ENCODE measurements around the gene TECR. TPM values are rescaled to one million over a fixed set of nuclear protein-coding genes. Genes with fewer than 3 reads are reported as not detected.

TECR gene
- total and polyA plus RNA-seq, 9 of the 15 experiments (the other 6 are each of a cell fraction or from before 2014, with no cell fraction given), result 29.3 to 211 (median 81.4) TPM

GRCh38 chr19:14529254-14530004 is at the start of gene TECR (continued):
- TF ChIP-seq MAZ (CRISPR knock-in tag; conservative IDR thresholded peaks at IDR 0.05 in 1 of 2, IDR thresholded peaks at IDR 0.05 in 1 of 2) (peak; percentile 8 to 61; a peak in 2 of 4 replicates), ZNF12 (CRISPR knock-in tag; IDR thresholded peaks at IDR 0.05) (peak; percentile 59; the same call in 1 of the 2 replicates), KAT7 (CRISPR knock-in tag; IDR thresholded peaks at IDR 0.05; ENCODE audit: borderline replicate concordance) (no peak), KDM2B (CRISPR knock-in tag; IDR thresholded peaks at IDR 0.05) (peak; percentile 47; the same call in 1 of the 2 replicates), KDM5B (IDR thresholded peaks at IDR 0.05; ENCODE audit: insufficient replicate concordance, low read depth, low read length) (peak; percentile 95), TCF3 (CRISPR knock-in tag; IDR thresholded peaks at IDR 0.05) (0 out of 2 replicates have a peak, but pooled peaks have one; percentile 26), SOX6 (IDR thresholded peaks at IDR 0.05) (0 out of 2 replicates have a peak, but pooled peaks have one; percentile 28), MTA3 (IDR thresholded peaks at IDR 0.05; ENCODE audit: borderline replicate concordance) (0 out of 2 replicates have a peak, but pooled peaks have one; percentile 63), ZFX (CRISPR knock-in tag; IDR thresholded peaks at IDR 0.05) (peak; percentile 66), CCAR2 (IDR thresholded peaks at IDR 0.05; ENCODE audit: low read depth, low read length) (no peak), RB1 (IDR thresholded peaks at IDR 0.05; ENCODE audit: low read depth) (peak; percentile 78), ZBTB2 (IDR thresholded peaks at IDR 0.05) (peak; percentile 92), ERF (CRISPR knock-in tag; IDR thresholded peaks at IDR 0.05) (0 out of 2 replicates have a peak, but pooled peaks have one; percentile 42), POLR2B (IDR thresholded peaks at IDR 0.05; ENCODE audit: low read depth, partially characterized antibody) (peak; percentile 97), GABPB1 (CRISPR knock-in tag; IDR thresholded peaks at IDR 0.05) (peak; percentile 15; the same call in 1 of the 2 replicates), ZNF384 (IDR thresholded peaks at IDR 0.05; ENCODE audit: low read depth, low read length) (0 out of 2 replicates have a peak, but pooled peaks have one; percentile 17), SP1 (CRISPR knock-in tag; IDR thresholded peaks at IDR 0.05) (peak; percentile 95)
- TF ChIP-seq, protein P1, sequence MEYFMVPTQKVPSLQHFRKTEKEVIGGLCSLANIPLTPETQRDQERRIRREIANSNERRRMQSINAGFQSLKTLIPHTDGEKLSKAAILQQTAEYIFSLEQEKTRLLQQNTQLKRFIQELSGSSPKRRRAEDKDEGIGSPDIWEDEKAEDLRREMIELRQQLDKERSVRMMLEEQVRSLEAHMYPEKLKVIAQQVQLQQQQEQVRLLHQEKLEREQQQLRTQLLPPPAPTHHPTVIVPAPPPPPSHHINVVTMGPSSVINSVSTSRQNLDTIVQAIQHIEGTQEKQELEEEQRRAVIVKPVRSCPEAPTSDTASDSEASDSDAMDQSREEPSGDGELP (CRISPR knock-in tag; IDR thresholded peaks at IDR 0.05; ENCODE audit: borderline replicate concordance), result peak; percentile 39; the same call in 1 of the 2 replicates
